Measurements from ENCODE around the gene LRG1.

The LRG1 gene

GRCh38 chr19:4559569-4559968 is 19.7 kb upstream of the LRG1 start, which contains the start of gene SEMA6B:
Gene SEMA6B (minus strand): TSS chr19:4559684. CDS start chr19:4558457, 1,227 bp downstream.
- Histone ChIP-seq H3K4me1 (peaks cover 20% of the 10 kb centered on the region; the same call in 1 of the 2 replicates), H3K9ac (no peak within 1 kb of the TSS), H3K36me3 (peaks cover 5% of the 10 kb centered on the region; the same call in 1 of the 2 replicates), H3K4me2 (peak within 1 kb of the TSS; percentile 22; the same call in 1 of the 2 replicates), H3K4me3 (no peak within 1 kb of the TSS), H3K27ac (0 out of 2 replicates have a peak within 1 kb of the TSS, but pooled peaks have one; percentile 10), H4K20me1 (no peaks in the 10 kb centered on the region), H3K27me3 (no peaks in the 10 kb centered on the region), H3K9me3 (no peaks in the 10 kb centered on the region)
- no peak for TF ChIP-seq Cebpa-rat (IDR thresholded peaks at IDR 0.05)

- no peaks in the 10 kb centered on the region for H3K27me3 ChIP-seq
- peaks cover 13% of the 10 kb centered on the region; the same call in 1 of the 2 replicates for H3K36me3 ChIP-seq
- H3K4me2 ChIP-seq = peak overlapping the region; percentile 55
- no peak overlapping the region for H3K4me3 ChIP-seq
- TF ChIP-seq Cebpa-rat (IDR thresholded peaks at IDR 0.05) = no peak
- no peaks in the 10 kb centered on the region for H4K20me1 ChIP-seq
- peaks cover 14% of the 10 kb centered on the region; the same call in 1 of the 2 replicates for H3K4me1 ChIP-seq
- no peaks in the 10 kb centered on the region for H3K9me3 ChIP-seq
- no peak overlapping the region for H3K27ac ChIP-seq
- no peak overlapping the region for H3K9ac ChIP-seq
Observed at GRCh38 chr19:4557971-4558941, 18.4 kb upstream of the LRG1 start.

DNA sequence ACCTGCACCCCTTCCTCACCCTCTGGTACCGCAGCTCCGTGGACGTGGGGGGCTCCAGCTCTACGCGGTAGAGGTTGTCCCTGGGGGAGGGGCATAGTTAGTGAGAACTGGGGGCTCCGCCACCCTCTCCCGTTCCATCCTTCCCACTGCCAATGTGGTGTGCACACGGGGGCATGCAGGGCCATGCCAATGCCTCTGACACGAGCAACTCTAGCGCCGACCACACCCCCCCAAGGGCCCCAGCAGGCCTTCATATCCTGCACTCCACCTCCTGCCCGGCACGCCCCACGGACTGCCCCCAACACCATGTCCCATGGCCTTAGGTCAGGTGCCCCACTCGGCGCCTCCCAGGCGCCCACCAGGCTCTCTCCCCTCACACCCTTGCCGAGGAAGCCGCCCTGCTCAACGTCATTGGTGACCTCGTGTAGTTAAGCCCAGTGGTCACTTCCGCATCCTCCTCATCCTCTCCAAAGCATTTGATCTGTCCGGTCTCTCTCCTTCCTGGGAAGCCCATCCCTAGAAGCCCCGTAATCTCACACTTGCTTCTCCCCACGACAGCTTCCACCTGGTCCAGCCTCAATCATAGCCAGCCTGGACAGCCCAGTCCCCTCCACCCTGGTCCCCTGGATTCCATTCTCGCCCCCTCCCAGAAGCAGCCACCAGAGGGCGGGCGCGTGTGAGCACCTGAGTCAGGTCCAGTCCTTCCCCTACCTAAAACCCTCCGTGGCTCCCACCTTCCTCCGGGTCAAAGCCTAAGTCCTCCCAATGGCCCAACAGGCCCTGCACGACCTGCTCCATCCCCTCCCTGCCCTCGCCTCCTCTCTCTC is 17.5 kb upstream of the LRG1 start:
- peaks cover 10% of the 10 kb centered on the region; the same call in 1 of the 2 replicates for H3K4me1 ChIP-seq
- H3K27me3 ChIP-seq = no peaks in the 10 kb centered on the region
- no peak overlapping the region for H3K27ac ChIP-seq
- H4K20me1 ChIP-seq = no peaks in the 10 kb centered on the region
- no peak overlapping the region for H3K9ac ChIP-seq
- no peak overlapping the region for H3K4me2 ChIP-seq
- TF ChIP-seq Cebpa-rat (IDR thresholded peaks at IDR 0.05) = no peak
- H3K36me3 ChIP-seq = peaks cover 17% of the 10 kb centered on the region; the same call in 1 of the 2 replicates
- H3K9me3 ChIP-seq = no peaks in the 10 kb centered on the region
- H3K4me3 ChIP-seq = no peak overlapping the region

DNA sequence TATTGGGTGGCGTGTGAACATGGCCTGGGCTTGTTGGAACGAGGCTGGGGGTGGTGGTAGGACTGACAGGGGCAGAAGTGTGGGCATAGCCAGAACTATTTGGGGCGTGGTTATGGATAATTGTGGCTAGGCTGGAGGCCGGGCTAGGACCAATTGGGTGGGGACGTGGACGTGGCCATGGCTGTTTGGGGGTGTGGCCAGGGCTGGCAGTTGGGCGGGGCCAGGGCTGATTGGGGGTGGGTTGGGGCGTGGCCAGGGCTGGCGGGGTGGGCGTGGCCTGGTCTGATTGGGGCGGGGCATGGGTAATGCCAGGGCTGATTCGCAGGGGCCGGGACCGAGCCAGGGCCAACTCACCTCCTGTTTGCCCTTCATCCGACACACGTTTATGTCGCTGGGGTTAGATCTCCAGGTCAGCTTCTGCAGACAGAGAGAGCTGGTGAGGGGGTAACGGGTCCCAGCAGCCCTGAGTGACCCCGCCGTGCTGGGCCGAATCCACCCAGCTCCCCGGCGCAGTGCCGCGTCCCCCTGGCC is 16.8 kb upstream of the LRG1 start:
- no peak overlapping the region for H3K9ac ChIP-seq
- H3K27me3 ChIP-seq = no peaks in the 10 kb centered on the region
- peaks cover 8% of the 10 kb centered on the region; the same call in 1 of the 2 replicates for H3K4me1 ChIP-seq
- no peaks in the 10 kb centered on the region for H4K20me1 ChIP-seq
- no peaks in the 10 kb centered on the region for H3K9me3 ChIP-seq
- no peak overlapping the region for H3K27ac ChIP-seq
- H3K4me2 ChIP-seq = no peak overlapping the region
- no peak overlapping the region for H3K4me3 ChIP-seq
- peaks cover 17% of the 10 kb centered on the region; the same call in 1 of the 2 replicates for H3K36me3 ChIP-seq
- no peak for TF ChIP-seq Cebpa-rat (IDR thresholded peaks at IDR 0.05)

- H3K4me3 ChIP-seq = no peak overlapping the region
- H3K9me3 ChIP-seq = no peaks in the 10 kb centered on the region
- H3K27me3 ChIP-seq = no peaks in the 10 kb centered on the region
- H3K36me3 ChIP-seq = peaks cover 18% of the 10 kb centered on the region; the same call in 1 of the 2 replicates
- no peak overlapping the region for H3K27ac ChIP-seq
- H4K20me1 ChIP-seq = no peaks in the 10 kb centered on the region
- no peak overlapping the region for H3K4me2 ChIP-seq
- H3K4me1 ChIP-seq = peaks cover 8% of the 10 kb centered on the region; the same call in 1 of the 2 replicates
- no peak overlapping the region for H3K9ac ChIP-seq
- no peak for TF ChIP-seq Cebpa-rat (IDR thresholded peaks at IDR 0.05)
Observed at GRCh38 chr19:4555657-4556561, 16.1 kb upstream of the LRG1 start.

DNA sequence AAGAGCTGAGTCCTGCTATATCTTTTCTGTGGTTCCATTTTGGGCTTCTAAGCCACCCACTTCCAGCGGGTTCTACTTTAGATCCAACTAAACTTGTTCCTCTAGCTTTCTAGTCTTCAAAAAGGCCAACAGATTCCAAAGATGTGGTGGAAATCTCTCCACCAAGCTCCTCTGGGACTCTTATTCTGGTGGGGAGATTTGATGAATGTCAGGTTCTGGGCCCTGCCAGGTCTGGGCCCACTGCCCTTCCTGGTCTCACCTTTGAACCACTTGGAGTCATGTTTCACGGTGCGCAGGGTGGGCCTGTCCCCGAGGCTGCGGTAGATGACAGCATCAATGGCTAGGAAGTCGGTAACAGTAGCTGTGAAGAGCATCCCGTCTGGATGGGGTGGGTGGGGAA is 14.9 kb upstream of the LRG1 start:
- H3K27ac ChIP-seq = no peak overlapping the region
- no peaks in the 10 kb centered on the region for H3K27me3 ChIP-seq
- peaks cover 30% of the 10 kb centered on the region; the same call in 1 of the 2 replicates for H3K36me3 ChIP-seq

DNA sequence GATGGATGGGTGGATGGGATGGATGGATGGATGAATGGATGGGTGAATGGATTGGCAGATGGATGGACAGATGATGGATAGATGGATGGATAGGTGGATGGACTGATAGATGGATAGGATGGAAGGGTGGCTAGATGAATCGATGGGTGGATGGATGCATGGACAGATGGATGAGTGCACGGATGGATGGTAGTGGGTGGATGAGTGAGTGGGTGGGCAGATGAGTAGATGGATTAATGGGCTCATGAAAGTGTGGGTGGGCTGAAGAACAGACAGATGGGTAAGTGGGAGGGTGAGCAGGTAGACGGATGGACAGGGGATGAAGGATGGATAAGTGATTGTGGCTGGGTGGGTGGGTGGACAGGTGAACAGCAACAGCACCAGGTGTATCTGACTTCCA is 13.9 kb upstream of the LRG1 start:
- H3K4me1 ChIP-seq = no peaks in the 10 kb centered on the region

More for the DNA sequence above, 14.9 kb upstream of the LRG1 start:
- Histone ChIP-seq H3K9me3 (no peaks in the 10 kb centered on the region), H3K4me3 (no peak overlapping the region), H3K4me2 (no peak overlapping the region), H3K9ac (no peak overlapping the region), H4K20me1 (no peaks in the 10 kb centered on the region), H3K4me1 (peaks cover 5% of the 10 kb centered on the region; the same call in 1 of the 2 replicates)
- TF ChIP-seq Cebpa-rat (IDR thresholded peaks at IDR 0.05) = no peak

DNA sequence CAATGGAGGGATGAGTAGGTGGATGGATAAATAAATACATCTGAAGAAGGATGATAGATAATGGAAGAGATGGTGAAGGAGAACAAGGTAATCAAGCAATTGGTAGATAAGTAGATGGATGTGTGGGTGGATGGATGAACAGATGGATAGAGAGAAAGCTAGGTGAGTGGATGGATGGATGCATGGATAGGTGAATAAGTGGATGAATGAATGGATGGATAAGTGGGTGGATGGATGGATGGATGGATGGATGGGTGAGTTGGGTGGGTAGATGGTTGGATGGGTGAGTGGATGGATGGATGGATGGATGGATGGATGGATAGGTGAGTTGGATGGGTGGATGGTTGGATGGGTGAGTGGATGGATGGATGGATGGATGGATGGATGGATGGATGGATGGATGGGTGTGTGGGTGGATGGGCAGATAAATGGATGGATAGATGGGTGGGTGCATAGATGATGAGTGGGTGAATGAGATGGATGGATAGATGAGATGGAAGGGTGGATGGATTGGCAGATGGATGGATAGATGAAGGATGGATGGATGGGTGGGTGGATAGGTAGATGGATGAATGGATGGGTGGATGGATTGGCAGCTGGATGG is 13.4 kb upstream of the LRG1 start:
- H3K4me2 ChIP-seq = no peak overlapping the region
- no peak overlapping the region for H3K4me3 ChIP-seq
- no peak overlapping the region for H3K27ac ChIP-seq
- H3K27me3 ChIP-seq = no peaks in the 10 kb centered on the region
- no peaks in the 10 kb centered on the region for H3K9me3 ChIP-seq
- H3K36me3 ChIP-seq = peaks cover 31% of the 10 kb centered on the region; the same call in 1 of the 2 replicates
- TF ChIP-seq Cebpa-rat (IDR thresholded peaks at IDR 0.05) = no peak
- no peak overlapping the region for H3K9ac ChIP-seq
- no peaks in the 10 kb centered on the region for H4K20me1 ChIP-seq
- no peaks in the 10 kb centered on the region for H3K4me1 ChIP-seq

More for the DNA sequence above, 13.9 kb upstream of the LRG1 start:
- H3K4me2 ChIP-seq = no peak overlapping the region
- no peaks in the 10 kb centered on the region for H3K9me3 ChIP-seq
- H3K36me3 ChIP-seq = peaks cover 31% of the 10 kb centered on the region; the same call in 1 of the 2 replicates
- TF ChIP-seq Cebpa-rat (IDR thresholded peaks at IDR 0.05) = no peak
- no peaks in the 10 kb centered on the region for H4K20me1 ChIP-seq
- H3K4me3 ChIP-seq = no peak overlapping the region
- H3K27ac ChIP-seq = no peak overlapping the region
- no peaks in the 10 kb centered on the region for H3K27me3 ChIP-seq
- H3K9ac ChIP-seq = no peak overlapping the region
